Choroid plexus epithelial cell (primary cell): ENCODE results near the gene SIDT1.

Experiments
- DNase-seq: peaks from one replicate; pipeline ENCODE4 v3.0.0-alpha.2; 2010; ENCODE audit warnings: low read depth
- H3K4me3 ChIP-seq: 2 replicates; pipeline ENCODE4 v1.5.1; 2011; ENCODE audit warnings: low read depth, mild to moderate bottlenecking, control low read depth, low read length, moderate library complexity
- CTCF ChIP-seq: conservative IDR thresholded peaks from 2 replicates; pipeline ENCODE4 v1.5.1; 2011; ENCODE audit warnings: low read depth, mild to moderate bottlenecking, control low read depth, inconsistent platforms, low read length, moderate library complexity

SIDT1 gene

DNA sequence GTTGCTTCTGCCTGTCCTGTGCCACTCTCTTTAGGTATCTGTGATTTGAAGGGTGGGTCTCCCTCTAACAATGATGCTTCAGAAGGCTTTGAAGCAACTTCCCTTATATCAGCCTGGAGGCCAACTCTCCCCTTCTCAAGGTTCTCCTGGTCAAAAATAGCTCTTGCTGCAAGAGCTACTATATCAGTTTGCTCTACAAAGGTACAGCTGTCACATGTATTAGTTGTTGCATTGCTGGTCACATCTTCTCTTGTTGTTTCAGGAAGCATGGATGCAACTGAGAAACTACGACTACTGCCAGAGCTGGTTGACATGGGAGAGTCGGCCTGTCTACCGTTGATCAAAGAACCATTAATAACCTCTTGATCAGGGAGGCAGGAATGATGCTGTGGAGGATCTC lies 125.8 kb downstream of the SIDT1 start:
- TF ChIP-seq CTCF = no peak
- H3K4me3 ChIP-seq = no peak overlapping the region
- DNase-seq = no peak

DNA sequence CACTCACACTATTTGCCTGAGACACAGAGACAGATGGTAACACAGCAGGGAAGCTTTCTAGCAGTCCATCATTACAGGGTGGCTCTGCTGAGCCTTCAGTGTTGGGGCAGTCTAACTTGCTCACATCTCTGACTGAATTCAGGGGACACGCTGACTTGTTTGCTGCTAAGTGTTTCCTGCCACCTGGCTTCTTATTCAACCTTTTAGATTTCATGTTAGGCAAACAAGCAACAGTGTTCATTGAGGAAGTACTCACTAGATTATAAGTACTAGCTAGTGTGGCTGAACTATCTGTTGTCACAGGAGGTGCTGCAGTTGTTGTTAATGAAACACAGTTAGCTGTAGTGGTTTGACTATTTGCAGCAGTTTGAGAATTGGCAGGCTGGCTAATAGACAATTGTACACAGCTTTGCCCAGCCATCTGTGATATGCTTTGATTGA lies 126.8 kb downstream of the SIDT1 start:
- DNase-seq = peak; percentile 39
- H3K4me3 ChIP-seq = no peak overlapping the region
- TF ChIP-seq CTCF = no peak

- no peak overlapping the region for H3K4me3 ChIP-seq
- TF ChIP-seq CTCF = no peak
- no peak for DNase-seq
Observed at GRCh38 chr3:113659996-113660395, 127.6 kb downstream of the SIDT1 start.

DNA sequence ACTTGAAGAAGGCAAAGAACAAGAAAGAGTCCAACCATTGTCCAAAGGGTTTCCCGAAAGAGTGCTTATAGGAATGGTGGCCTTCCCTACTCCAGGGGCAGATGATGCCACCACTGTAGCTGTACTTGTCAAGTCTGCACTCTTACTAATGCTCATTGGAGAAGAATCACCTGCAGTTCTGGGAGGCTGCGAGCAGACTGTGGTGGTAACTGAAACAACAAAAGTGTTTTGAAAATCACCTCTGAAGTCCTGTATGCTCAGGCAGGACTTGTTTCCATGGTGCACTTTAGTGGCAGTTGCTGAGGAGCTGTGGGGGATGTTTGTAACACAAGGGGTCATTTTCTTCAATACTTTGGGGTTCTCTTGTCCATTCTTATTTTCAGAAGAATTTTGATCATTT lies 128.1 kb downstream of the SIDT1 start:
- no peak for DNase-seq
- no peak overlapping the region for H3K4me3 ChIP-seq
- no peak for TF ChIP-seq CTCF

- DNase-seq = no peak
- no peak overlapping the region for H3K4me3 ChIP-seq
- no peak for TF ChIP-seq CTCF
Observed at GRCh38 chr3:113660896-113661295, 128.5 kb downstream of the SIDT1 start.

DNA sequence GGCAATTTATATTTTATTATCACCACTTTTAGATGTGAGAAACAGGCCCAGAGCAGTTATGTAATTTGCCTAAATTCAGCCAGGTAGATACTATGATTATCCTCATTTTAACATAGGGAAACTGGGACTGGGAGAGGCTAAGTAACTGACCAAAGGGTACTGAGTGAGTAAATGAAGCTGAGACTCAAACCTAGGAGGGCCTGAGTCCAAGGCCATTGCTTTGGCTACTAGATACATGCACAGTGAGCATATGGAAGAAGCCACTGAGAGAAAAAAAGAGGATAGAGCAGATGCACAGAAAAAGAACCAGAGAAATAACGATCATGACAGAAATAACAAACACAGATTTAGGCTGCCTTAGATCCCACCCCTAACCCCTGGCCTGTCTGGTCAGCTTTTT lies 130.5 kb downstream of the SIDT1 start:
- DNase-seq = no peak
- H3K4me3 ChIP-seq = no peak overlapping the region
- TF ChIP-seq CTCF = no peak

DNA sequence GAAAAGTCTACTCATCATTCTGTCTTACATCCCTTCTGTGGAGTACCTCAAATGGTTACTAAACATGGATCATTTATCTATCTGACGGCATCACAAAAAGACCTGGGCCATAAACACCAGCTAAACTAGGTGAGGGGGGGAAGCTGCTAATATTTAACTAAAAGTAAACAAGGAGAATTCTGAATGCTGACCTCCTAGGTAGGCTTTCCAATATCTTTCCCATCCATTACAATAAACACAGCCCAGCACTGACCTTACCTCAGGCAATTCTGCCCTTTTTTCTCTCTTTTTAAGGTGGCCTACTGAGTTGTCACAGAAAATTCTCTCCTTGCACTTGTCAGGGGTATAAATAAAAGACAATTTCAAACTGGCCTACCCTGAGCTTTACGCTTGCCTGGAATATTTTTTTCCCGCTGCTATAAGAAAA lies 131.0 kb downstream of the SIDT1 start:
- no peak for TF ChIP-seq CTCF
- no peak overlapping the region for H3K4me3 ChIP-seq
- no peak for DNase-seq
